ENCODE results near the gene THSD8.
"Not testable (repeated sequence)": the region's sequence is repeated elsewhere in the genome, so short reads cannot be mapped to it uniquely, and the experiment has no call there.

The THSD8 gene

GRCh38 chr19:12800923-12801465 lies 875 bp upstream of the THSD8 start:
- TF ChIP-seq CTCF (IDR thresholded peaks at IDR 0.05; ENCODE audit: extremely low read depth, missing control alignments) = no peak
- no peak for DNase-seq (ENCODE audit: low spot score)

GRCh38 chr19:12802267-12803106 lies 618 bp downstream of the THSD8 start:
- TF ChIP-seq CTCF (IDR thresholded peaks at IDR 0.05; ENCODE audit: extremely low read depth, missing control alignments) = no peak
- DNase-seq (ENCODE audit: low spot score) = no peak

- TF ChIP-seq CTCF (IDR thresholded peaks at IDR 0.05; ENCODE audit: extremely low read depth, missing control alignments) = no peak
- DNase-seq (ENCODE audit: low spot score) = no peak
Measured at GRCh38 chr19:12804051-12804450, 2.2 kb downstream of the THSD8 start.

- TF ChIP-seq CTCF (IDR thresholded peaks at IDR 0.05; ENCODE audit: extremely low read depth, missing control alignments) = no peak
- DNase-seq (ENCODE audit: low spot score) = peak; percentile 98
Measured at GRCh38 chr19:12806242-12807081, 4.6 kb downstream of the THSD8 start, which contains the start of gene RNASEH2A. Gene RNASEH2A, plus strand, starts transcription at chr19:12806584. Its CDS starts 90 bp downstream, at chr19:12806674.

- TF ChIP-seq CTCF (IDR thresholded peaks at IDR 0.05; ENCODE audit: extremely low read depth, missing control alignments) = no peak
- no peak for DNase-seq (ENCODE audit: low spot score)
Measured at GRCh38 chr19:12815088-12815487, 13.2 kb downstream of the THSD8 start.

- DNase-seq (ENCODE audit: low spot score) = not testable (repeated sequence)
Measured at GRCh38 chr19:12817188-12817587, 15.3 kb downstream of the THSD8 start.

GRCh38 chr19:12817810-12818209 lies 15.9 kb downstream of the THSD8 start:
- not testable (repeated sequence) for DNase-seq (ENCODE audit: low spot score)

- no peak for TF ChIP-seq CTCF (IDR thresholded peaks at IDR 0.05; ENCODE audit: extremely low read depth, missing control alignments)
Measured at GRCh38 chr19:12821761-12822160, 19.9 kb downstream of the THSD8 start.

More at GRCh38 chr19:12821761-12822160, 19.9 kb downstream of the THSD8 start:
- DNase-seq (ENCODE audit: low spot score) = no peak

All from GM20000 (cell line).